Muscle layer of duodenum (tissue), 2 donors: ENCODE results near the gene KCTD5.
A peak's percentile ranks its signal among the peaks of the same experiment; 100 is the strongest.

ENCODE experiments used
- H3K27ac ChIP-seq: one replicate; pipeline ENCODE4 v1.7.0; 2013; ENCODE audit warnings: mild to moderate bottlenecking, low read length
- H3K27me3 ChIP-seq: one replicate; pipeline ENCODE4 v1.7.0; 2013; ENCODE audit warnings: low read depth, mild to moderate bottlenecking, control low read depth, low read length
- H3K36me3 ChIP-seq, 2 donors: one replicate each; pipeline ENCODE4 v1.7.0; 2013; ENCODE audit warnings: low read length in 2 of 2, control low read depth in 1 of 2, mild to moderate bottlenecking in 1 of 2; ENCODE audit not compliant: insufficient read depth in 2 of 2, control insufficient read depth in 1 of 2
- H3K4me1 ChIP-seq, 2 donors: one replicate each; pipeline ENCODE4 v1.7.0; 2013; ENCODE audit warnings: low read length in 2 of 2, mild to moderate bottlenecking in 2 of 2, control low read depth in 1 of 2, moderate library complexity in 1 of 2; ENCODE audit not compliant: insufficient read depth in 2 of 2, control insufficient read depth in 1 of 2
- H3K4me3 ChIP-seq, 2 donors: one replicate each; pipeline ENCODE4 v1.7.0; 2013; ENCODE audit warnings: low read length in 2 of 2, low read depth in 1 of 2, mild to moderate bottlenecking in 1 of 2
- H3K9me3 ChIP-seq, 2 donors: one replicate each; pipeline ENCODE4 v1.7.0; 2013; ENCODE audit warnings: low read length in 2 of 2, control low read depth in 1 of 2, mild to moderate bottlenecking in 1 of 2; ENCODE audit not compliant: control insufficient read depth in 1 of 2
- donor health status: healthy.

KCTD5 gene

GRCh38 chr16:2749476-2749875, 67.2 kb downstream of the KCTD5 start:
- no peak overlapping the region for H3K27ac ChIP-seq
- no peaks in the 10 kb centered on the region for H3K27me3 ChIP-seq
- H3K4me1 ChIP-seq: peaks cover 1 to 15% of the 10 kb centered on the region in 2 donors
- H3K9me3 ChIP-seq: no peaks in the 10 kb centered on the region
- peaks cover 0 to 12% of the 10 kb centered on the region in 2 donors for H3K36me3 ChIP-seq
- H3K4me3 ChIP-seq: no peak overlapping the region

- H3K27ac ChIP-seq: no peak overlapping the region
- no peaks in the 10 kb centered on the region for H3K27me3 ChIP-seq
- H3K36me3 ChIP-seq: peaks cover 0 to 12% of the 10 kb centered on the region in 2 donors
- H3K4me3 ChIP-seq: no peak overlapping the region
- H3K4me1 ChIP-seq: peaks cover 6 to 19% of the 10 kb centered on the region in 2 donors
- H3K9me3 ChIP-seq: no peaks in the 10 kb centered on the region
These were observed 67.6 kb downstream of the KCTD5 start for GRCh38 chr16:2749936-2750335.

GRCh38 chr16:2751577-2752034, 69.3 kb downstream of the KCTD5 start:
- Histone ChIP-seq H3K4me3 (peak overlapping the region; percentile 70 to 90), H3K27ac (peak overlapping the region; percentile 98)

GRCh38 chr16:2752035-2752849, 69.9 kb downstream of the KCTD5 start, which contains the start of gene SRRM2:
TSS of gene SRRM2 (plus strand) at chr16:2752638. CDS start at chr16:2756365, 3,727 bp downstream.
- no peaks in the 10 kb centered on the region for H3K27me3 ChIP-seq
- peaks cover 4 to 25% of the 10 kb centered on the region in 2 donors for H3K36me3 ChIP-seq
- peak within 1 kb of the TSS; percentile 98 for H3K27ac ChIP-seq
- H3K4me3 ChIP-seq: peak within 1 kb of the TSS; percentile 84 to 90
- H3K9me3 ChIP-seq: no peaks in the 10 kb centered on the region
- peaks cover 18 to 42% of the 10 kb centered on the region in 2 donors for H3K4me1 ChIP-seq

More at GRCh38 chr16:2751577-2752034, 69.3 kb downstream of the KCTD5 start:
- no peaks in the 10 kb centered on the region for H3K27me3 ChIP-seq
- H3K36me3 ChIP-seq: peaks cover 0 to 19% of the 10 kb centered on the region in 2 donors
- no peaks in the 10 kb centered on the region for H3K9me3 ChIP-seq
- peaks cover 18 to 36% of the 10 kb centered on the region in 2 donors for H3K4me1 ChIP-seq

GRCh38 chr16:2752850-2753732, 70.8 kb downstream of the KCTD5 start:
- Histone ChIP-seq H3K4me1 (peaks cover 18 to 46% of the 10 kb centered on the region in 2 donors), H3K27me3 (no peaks in the 10 kb centered on the region), H3K27ac (peak overlapping the region; percentile 91), H3K9me3 (no peaks in the 10 kb centered on the region), H3K4me3 (peak overlapping the region; percentile 84 to 90), H3K36me3 (peaks cover 12 to 34% of the 10 kb centered on the region in 2 donors)

GRCh38 chr16:2753733-2754020, 71.4 kb downstream of the KCTD5 start:
- H3K36me3 ChIP-seq: peaks cover 16 to 39% of the 10 kb centered on the region in 2 donors
- no peaks in the 10 kb centered on the region for H3K9me3 ChIP-seq
- peak overlapping the region; percentile 91 for H3K27ac ChIP-seq
- peaks cover 18 to 46% of the 10 kb centered on the region in 2 donors for H3K4me1 ChIP-seq
- H3K27me3 ChIP-seq: no peaks in the 10 kb centered on the region
- H3K4me3 ChIP-seq: peak overlapping the region; percentile 84 to 90

GRCh38 chr16:2755158-2755557, 72.8 kb downstream of the KCTD5 start:
- Histone ChIP-seq H3K4me1 (peaks cover 18 to 46% of the 10 kb centered on the region in 2 donors), H3K4me3 (peak overlapping the region; percentile 84 to 90), H3K27ac (peak overlapping the region; percentile 33), H3K27me3 (no peaks in the 10 kb centered on the region), H3K36me3 (peaks cover 31 to 54% of the 10 kb centered on the region in 2 donors), H3K9me3 (no peaks in the 10 kb centered on the region)

GRCh38 chr16:2756288-2757015, 74.1 kb downstream of the KCTD5 start:
- Histone ChIP-seq H3K4me1 (peaks cover 18 to 44% of the 10 kb centered on the region in 2 donors), H3K36me3 (peaks cover 44 to 67% of the 10 kb centered on the region in 2 donors)

GRCh38 chr16:2757344-2757743, 75.0 kb downstream of the KCTD5 start:
- H3K27me3 ChIP-seq: no peaks in the 10 kb centered on the region
- H3K27ac ChIP-seq: no peak overlapping the region
- H3K36me3 ChIP-seq: peaks cover 53 to 73% of the 10 kb centered on the region in 2 donors
- no peak overlapping the region for H3K4me3 ChIP-seq
- no peaks in the 10 kb centered on the region for H3K9me3 ChIP-seq
- H3K4me1 ChIP-seq: peaks cover 18 to 39% of the 10 kb centered on the region in 2 donors

More at GRCh38 chr16:2756288-2757015, 74.1 kb downstream of the KCTD5 start:
- H3K9me3 ChIP-seq: no peaks in the 10 kb centered on the region
- H3K27ac ChIP-seq: no peak overlapping the region
- peak overlapping the region in 1 of 2 donors; percentile 90 for H3K4me3 ChIP-seq
- no peaks in the 10 kb centered on the region for H3K27me3 ChIP-seq
